Transverse colon (tissue), 4 donors: ENCODE results near the gene CLP1.

Experiments used
- POLR2AphosphoS5 ChIP-seq, 3 donors: sonication (generic); formaldehyde crosslinking; IDR thresholded peaks; one replicate each; pipeline ENCODE4 v1.6.1; 2016; ENCODE audit warnings: antibody characterized with exemption in 3 of 3
- TF ChIP-seq, protein P1 (sequence below), 5 experiments: fragments of 200-600 bp in 3 of 5; fragments of 450-650 bp in 2 of 5; sonication (generic) in 3 of 5; IDR thresholded peaks; 1 replicate in 2 of 5; 2 replicates in 3 of 5; pipeline ENCODE4 v1.5.1; 2016 to 2017; ENCODE audit warnings: antibody characterized with exemption in 5 of 5, inconsistent platforms in 3 of 5, mild to moderate bottlenecking in 2 of 5, moderate library complexity in 1 of 5

DNA sequence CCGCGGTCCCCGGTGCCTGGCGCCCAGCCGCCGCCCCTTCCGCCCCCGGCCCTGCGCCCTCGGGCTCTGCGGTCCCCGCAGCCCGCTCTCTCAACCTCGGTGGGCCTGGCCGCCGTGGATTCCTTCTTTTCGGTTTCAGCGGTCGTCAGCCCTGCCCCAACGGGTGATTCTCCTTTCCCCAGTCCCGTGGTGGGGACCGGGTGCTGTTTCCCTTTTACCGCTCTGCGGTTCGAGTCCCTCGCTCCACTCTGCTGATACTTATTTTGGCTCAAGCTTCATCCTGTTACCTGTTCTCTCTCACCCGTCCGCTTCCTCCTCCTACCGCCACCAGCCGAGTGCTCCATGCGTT lies 10.8 kb downstream of the CLP1 start:
- TF ChIP-seq, protein P1, sequence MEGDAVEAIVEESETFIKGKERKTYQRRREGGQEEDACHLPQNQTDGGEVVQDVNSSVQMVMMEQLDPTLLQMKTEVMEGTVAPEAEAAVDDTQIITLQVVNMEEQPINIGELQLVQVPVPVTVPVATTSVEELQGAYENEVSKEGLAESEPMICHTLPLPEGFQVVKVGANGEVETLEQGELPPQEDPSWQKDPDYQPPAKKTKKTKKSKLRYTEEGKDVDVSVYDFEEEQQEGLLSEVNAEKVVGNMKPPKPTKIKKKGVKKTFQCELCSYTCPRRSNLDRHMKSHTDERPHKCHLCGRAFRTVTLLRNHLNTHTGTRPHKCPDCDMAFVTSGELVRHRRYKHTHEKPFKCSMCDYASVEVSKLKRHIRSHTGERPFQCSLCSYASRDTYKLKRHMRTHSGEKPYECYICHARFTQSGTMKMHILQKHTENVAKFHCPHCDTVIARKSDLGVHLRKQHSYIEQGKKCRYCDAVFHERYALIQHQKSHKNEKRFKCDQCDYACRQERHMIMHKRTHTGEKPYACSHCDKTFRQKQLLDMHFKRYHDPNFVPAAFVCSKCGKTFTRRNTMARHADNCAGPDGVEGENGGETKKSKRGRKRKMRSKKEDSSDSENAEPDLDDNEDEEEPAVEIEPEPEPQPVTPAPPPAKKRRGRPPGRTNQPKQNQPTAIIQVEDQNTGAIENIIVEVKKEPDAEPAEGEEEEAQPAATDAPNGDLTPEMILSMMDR (IDR thresholded peaks at IDR 0.05): no peak
- no peak for TF ChIP-seq POLR2AphosphoS5 (IDR thresholded peaks at IDR 0.05)
